A673 (cell line): Measurements from ENCODE around the gene CFAP100. TPM values are rescaled to one million over a fixed set of nuclear protein-coding genes. Genes with fewer than 3 reads are reported as not detected.

Source experiments
- BruUV-seq: library from RNA; stranded (reverse); fragments of 400-500 nt; replicated peaks from 2 replicates; lab custom pipeline; 2021; lab: Mats Ljungman, UMichigan
- CTCF ChIA-PET: fragments of 300-600 bp; sonication (Branson Sonifier 250); formaldehyde crosslinking; loops from one replicate; lab custom pipeline; 2022; ENCODE audit warnings: antibody characterized with exemption; lab: Charles Lee
- POLR2A ChIA-PET: fragments of 300-600 bp; sonication (Branson Sonifier 250); formaldehyde crosslinking; loops from one replicate; lab custom pipeline; 2022; ENCODE audit warnings: antibody characterized with exemption; ENCODE audit not compliant: low non-redundant PET; lab: Charles Lee
- DNase-seq: peaks from one replicate; pipeline ENCODE4 v3.0.0-alpha.2; 2015; ENCODE audit warnings: low spot score
- H3K27ac ChIP-seq: fragments of 200-600 bp; sonication (generic); 2 replicates; pipeline ENCODE4 v1.5.1; 2016; ENCODE audit warnings: mixed run types, low read depth, mild to moderate bottlenecking, mixed read lengths, antibody characterized with exemption, low read length; ENCODE audit not compliant: poor library complexity, severe bottlenecking
- H3K27me3 ChIP-seq: fragments of 200-600 bp; sonication (generic); replicated peaks from 2 replicates; pipeline ENCODE4 v1.6.1; 2017; ENCODE audit warnings: mixed run types, low read depth, mild to moderate bottlenecking, mixed read lengths, antibody characterized with exemption, low read length; ENCODE audit not compliant: insufficient read depth, poor library complexity
- H3K36me3 ChIP-seq: fragments of 200-600 bp; sonication (generic); 2 replicates; pipeline ENCODE4 v1.6.1; 2016; ENCODE audit warnings: mixed run types, mild to moderate bottlenecking, mixed read lengths, antibody characterized with exemption, low read length; ENCODE audit not compliant: insufficient read depth, poor library complexity, severe bottlenecking
- H3K4me1 ChIP-seq: fragments of 200-600 bp; sonication (generic); 2 replicates; pipeline ENCODE4 v1.6.1; 2017; ENCODE audit warnings: mixed run types, mild to moderate bottlenecking, mixed read lengths, antibody characterized with exemption, low read length; ENCODE audit not compliant: insufficient read depth, poor library complexity, severe bottlenecking
- H3K4me3 ChIP-seq: fragments of 200-600 bp; sonication (generic); 2 replicates; pipeline ENCODE4 v1.5.1; 2016; ENCODE audit warnings: low read depth, mixed run types, mild to moderate bottlenecking, mixed read lengths, low read length; ENCODE audit not compliant: poor library complexity, severe bottlenecking
- H3K9me3 ChIP-seq: fragments of 200-600 bp; sonication (generic); 2 replicates; pipeline ENCODE4 v1.6.1; 2016; ENCODE audit warnings: mixed run types, low read depth, mild to moderate bottlenecking, mixed read lengths, antibody characterized with exemption, low read length; ENCODE audit not compliant: poor library complexity, severe bottlenecking
- CTCF ChIP-seq: fragments of 300-800, 200-600 bp; sonication (generic); conservative IDR thresholded peaks from 2 replicates; pipeline ENCODE4 v1.5.1; 2017; ENCODE audit warnings: low read depth, mild to moderate bottlenecking, antibody characterized with exemption, low read length, moderate library complexity, mixed read lengths
- EZH2 ChIP-seq: fragments of 200-600 bp; sonication (generic); IDR thresholded peaks from 2 replicates; pipeline ENCODE4 v1.6.1; 2017; ENCODE audit warnings: borderline replicate concordance, low read depth, mild to moderate bottlenecking, mixed read lengths, antibody characterized with exemption, low read length; ENCODE audit not compliant: poor library complexity, severe bottlenecking
- intact Hi-C: fragments of 100-400 bp; cut with micrococcal nuclease; formaldehyde crosslinking; loops from one replicate; pipeline ENCODE4 v1.10.0; 2022; ENCODE audit not compliant: unreplicated experiment
- total RNA-seq: library from RNA; stranded (reverse); gene quantifications from 2 replicates; pipeline ENCODE4 v1.2.3, GENCODE V29; 2021

CFAP100 gene
- total RNA-seq, 1 experiment from 2014 or later: not detected

GRCh38 chr3:126381966-126382365, 12.7 kb upstream of the CFAP100 start:
- ChIA-PET POLR2A (no interaction called here), CTCF (no interaction called here)
- Histone ChIP-seq H3K36me3 (no peaks in the 10 kb centered on the region), H3K4me1 (peaks cover under 1% of the 10 kb centered on the region), H3K27me3 (no peaks in the 10 kb centered on the region), H3K27ac (no peak overlapping the region), H3K4me3 (no peak overlapping the region), H3K9me3 (no peaks in the 10 kb centered on the region)
- BruUV-seq: no TSS peak
- intact Hi-C loops: no loop called here
- DNase-seq: no peak
- TF ChIP-seq CTCF: no peak
- no peak for TF ChIP-seq EZH2

DNA sequence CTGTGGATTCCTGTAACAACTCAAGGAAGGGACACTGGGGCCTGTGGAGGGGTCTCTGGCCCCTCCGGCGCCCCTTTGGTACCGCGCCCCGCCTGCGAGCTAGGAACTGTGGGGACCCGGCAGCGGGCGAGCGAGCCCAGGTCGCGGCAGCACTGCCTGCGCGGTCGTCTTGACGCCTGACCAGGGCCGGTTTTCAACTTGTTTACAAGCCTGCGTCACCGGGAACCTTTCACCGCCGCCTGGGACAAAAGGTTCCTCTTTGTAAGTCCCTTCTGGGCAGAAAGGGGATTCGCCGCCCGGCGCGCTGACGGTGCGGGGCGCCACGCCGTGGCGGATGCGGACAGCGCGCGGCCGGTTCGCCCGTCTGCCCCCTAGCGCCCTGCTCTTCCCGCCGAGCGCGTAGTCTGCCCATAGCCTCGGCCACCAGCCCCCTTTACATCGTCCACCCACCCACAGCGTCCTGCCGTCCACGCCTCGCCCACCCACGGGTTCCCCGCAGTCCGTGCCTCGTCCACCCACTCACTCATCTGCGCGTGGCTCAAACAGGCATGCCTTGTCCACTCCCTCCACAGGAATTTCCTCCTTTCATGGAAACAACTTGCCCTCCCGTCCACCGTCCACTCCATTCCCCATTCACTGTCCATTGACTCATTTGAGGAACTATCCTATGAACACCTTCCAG, 5.5 kb upstream of the CFAP100 start:
- ChIA-PET CTCF (interaction anchor here (0.5 to 1.4 kb wide), 5 partner anchors 19 to 255 kb away, joined by 3 to 4 read pairs (median 4); no protein-coding TSS in a partner anchor), POLR2A (no interaction called here)
- no peak overlapping the region for H3K4me3 ChIP-seq
- H3K9me3 ChIP-seq: no peaks in the 10 kb centered on the region
- no TSS peak for BruUV-seq
- peak overlapping the region; percentile 80 for H3K27ac ChIP-seq
- no peaks in the 10 kb centered on the region for H3K36me3 ChIP-seq
- peaks cover 11% of the 10 kb centered on the region for H3K4me1 ChIP-seq
- DNase-seq: peak; percentile 80
- TF ChIP-seq CTCF: peak; percentile 85
- no peak for TF ChIP-seq EZH2
- no peaks in the 10 kb centered on the region for H3K27me3 ChIP-seq
- intact Hi-C loops: loop anchor here (1.0 to 2.0 kb wide), 3 partner anchors 130 to 255 kb away; no protein-coding TSS in a partner anchor

DNA sequence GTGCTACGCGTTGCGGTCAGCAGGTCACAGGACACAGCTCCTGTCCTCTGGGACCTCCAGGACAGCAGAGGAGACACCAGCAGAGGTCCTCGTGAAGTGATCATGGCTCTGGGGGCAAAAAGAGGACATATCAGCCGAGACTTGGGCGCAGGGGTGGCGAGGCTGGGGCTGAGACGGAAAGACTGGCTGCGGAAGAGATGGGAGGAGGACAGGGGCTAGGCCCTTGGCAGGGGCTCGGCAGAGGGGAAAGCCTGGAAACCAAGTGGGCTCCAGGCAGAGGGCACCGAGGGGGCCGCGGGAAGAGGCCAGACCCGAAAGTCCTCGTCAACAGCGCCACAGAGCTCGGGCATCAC, 4.9 kb upstream of the CFAP100 start:
- ChIA-PET POLR2A (no interaction called here), CTCF (no interaction called here)
- no peaks in the 10 kb centered on the region for H3K36me3 ChIP-seq

More for the DNA sequence above, 4.9 kb upstream of the CFAP100 start:
- no peak for TF ChIP-seq CTCF
- TF ChIP-seq EZH2: no peak
- no peak overlapping the region for H3K4me3 ChIP-seq
- DNase-seq: no peak
- intact Hi-C loops: loop anchor here (1.0 to 2.0 kb wide), 3 partner anchors 131 to 255 kb away; no protein-coding TSS in a partner anchor
- H3K9me3 ChIP-seq: no peaks in the 10 kb centered on the region
- H3K27me3 ChIP-seq: no peaks in the 10 kb centered on the region
- H3K27ac ChIP-seq: peak overlapping the region; percentile 31
- H3K4me1 ChIP-seq: peaks cover 11% of the 10 kb centered on the region
- BruUV-seq: no TSS peak
